Measurements from ENCODE around the gene BPIFB3.

BPIFB3 gene

GRCh38 chr20:33007376-33008335 lies 46.0 kb upstream of the BPIFB3 start, which contains the start of gene BPIFB2:
Gene BPIFB2 (plus strand): TSS chr20:33007704. CDS start chr20:33008575, 871 bp downstream.
- TF ChIP-seq, protein P1, sequence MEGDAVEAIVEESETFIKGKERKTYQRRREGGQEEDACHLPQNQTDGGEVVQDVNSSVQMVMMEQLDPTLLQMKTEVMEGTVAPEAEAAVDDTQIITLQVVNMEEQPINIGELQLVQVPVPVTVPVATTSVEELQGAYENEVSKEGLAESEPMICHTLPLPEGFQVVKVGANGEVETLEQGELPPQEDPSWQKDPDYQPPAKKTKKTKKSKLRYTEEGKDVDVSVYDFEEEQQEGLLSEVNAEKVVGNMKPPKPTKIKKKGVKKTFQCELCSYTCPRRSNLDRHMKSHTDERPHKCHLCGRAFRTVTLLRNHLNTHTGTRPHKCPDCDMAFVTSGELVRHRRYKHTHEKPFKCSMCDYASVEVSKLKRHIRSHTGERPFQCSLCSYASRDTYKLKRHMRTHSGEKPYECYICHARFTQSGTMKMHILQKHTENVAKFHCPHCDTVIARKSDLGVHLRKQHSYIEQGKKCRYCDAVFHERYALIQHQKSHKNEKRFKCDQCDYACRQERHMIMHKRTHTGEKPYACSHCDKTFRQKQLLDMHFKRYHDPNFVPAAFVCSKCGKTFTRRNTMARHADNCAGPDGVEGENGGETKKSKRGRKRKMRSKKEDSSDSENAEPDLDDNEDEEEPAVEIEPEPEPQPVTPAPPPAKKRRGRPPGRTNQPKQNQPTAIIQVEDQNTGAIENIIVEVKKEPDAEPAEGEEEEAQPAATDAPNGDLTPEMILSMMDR (IDR thresholded peaks at IDR 0.05; ENCODE audit: borderline replicate concordance, insufficient read depth, low read depth, low read length): no peak
- no peak within 1 kb of the TSS for H3K4me3 ChIP-seq (ENCODE audit: low read depth, low read length)

GRCh38 chr20:33008336-33009213 lies 45.1 kb upstream of the BPIFB3 start:
- TF ChIP-seq, protein P1 (IDR thresholded peaks at IDR 0.05; ENCODE audit: borderline replicate concordance, insufficient read depth, low read depth, low read length): no peak
- no peak overlapping the region for H3K4me3 ChIP-seq (ENCODE audit: low read depth, low read length)

DNA sequence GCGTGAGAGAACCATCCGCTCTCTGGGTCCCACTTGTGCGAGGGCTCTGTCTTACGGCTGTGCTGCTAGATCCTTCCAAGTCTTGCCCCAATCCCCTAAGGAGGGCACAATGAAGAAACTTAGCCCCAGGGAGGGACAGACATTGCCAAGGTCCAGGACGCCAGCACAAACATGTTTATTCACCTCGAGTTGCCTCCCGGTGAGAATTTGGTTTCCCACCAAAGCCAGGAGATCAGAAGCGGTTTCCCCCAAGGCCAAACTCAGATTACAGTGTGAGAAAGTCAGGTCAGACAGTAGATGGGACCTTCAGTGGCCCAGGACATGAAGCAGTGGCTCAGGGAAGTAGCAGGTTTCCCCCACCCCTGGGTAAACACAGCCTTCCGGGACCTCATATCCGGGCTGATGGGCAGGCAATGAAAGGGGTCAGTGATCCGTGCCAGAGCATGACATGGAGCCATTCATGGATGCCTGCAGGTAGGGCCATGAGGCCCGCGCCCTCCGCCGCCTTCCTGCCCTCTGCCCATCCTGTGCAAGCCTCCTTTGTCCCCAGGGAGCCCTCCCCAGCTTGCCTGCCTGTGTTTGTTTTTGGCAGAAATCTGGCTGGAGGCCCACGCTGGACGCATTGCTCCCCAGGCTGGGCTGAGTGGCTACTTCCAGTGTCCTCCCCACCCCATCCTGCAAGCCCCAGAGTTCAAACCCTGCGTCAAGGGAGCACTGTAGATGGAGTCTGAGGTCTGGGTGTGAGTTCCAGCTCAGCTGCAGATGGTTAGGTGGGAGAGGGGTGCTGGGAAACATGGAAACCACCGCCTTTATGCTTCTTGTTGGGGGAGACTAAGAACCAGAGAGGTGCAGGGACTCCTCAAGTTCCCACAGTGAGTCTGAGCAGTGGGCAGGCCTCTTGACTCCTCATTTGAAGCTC lies 44.2 kb upstream of the BPIFB3 start:
- TF ChIP-seq, protein P1 (IDR thresholded peaks at IDR 0.05; ENCODE audit: borderline replicate concordance, insufficient read depth, low read depth, low read length): no peak

GRCh38 chr20:33010133-33010504 lies 43.6 kb upstream of the BPIFB3 start:
- no peak overlapping the region for H3K4me3 ChIP-seq (ENCODE audit: low read depth, low read length)
- TF ChIP-seq, protein P1 (IDR thresholded peaks at IDR 0.05; ENCODE audit: borderline replicate concordance, insufficient read depth, low read depth, low read length): no peak

More for the DNA sequence above, 44.2 kb upstream of the BPIFB3 start:
- no peak overlapping the region for H3K4me3 ChIP-seq (ENCODE audit: low read depth, low read length)

DNA sequence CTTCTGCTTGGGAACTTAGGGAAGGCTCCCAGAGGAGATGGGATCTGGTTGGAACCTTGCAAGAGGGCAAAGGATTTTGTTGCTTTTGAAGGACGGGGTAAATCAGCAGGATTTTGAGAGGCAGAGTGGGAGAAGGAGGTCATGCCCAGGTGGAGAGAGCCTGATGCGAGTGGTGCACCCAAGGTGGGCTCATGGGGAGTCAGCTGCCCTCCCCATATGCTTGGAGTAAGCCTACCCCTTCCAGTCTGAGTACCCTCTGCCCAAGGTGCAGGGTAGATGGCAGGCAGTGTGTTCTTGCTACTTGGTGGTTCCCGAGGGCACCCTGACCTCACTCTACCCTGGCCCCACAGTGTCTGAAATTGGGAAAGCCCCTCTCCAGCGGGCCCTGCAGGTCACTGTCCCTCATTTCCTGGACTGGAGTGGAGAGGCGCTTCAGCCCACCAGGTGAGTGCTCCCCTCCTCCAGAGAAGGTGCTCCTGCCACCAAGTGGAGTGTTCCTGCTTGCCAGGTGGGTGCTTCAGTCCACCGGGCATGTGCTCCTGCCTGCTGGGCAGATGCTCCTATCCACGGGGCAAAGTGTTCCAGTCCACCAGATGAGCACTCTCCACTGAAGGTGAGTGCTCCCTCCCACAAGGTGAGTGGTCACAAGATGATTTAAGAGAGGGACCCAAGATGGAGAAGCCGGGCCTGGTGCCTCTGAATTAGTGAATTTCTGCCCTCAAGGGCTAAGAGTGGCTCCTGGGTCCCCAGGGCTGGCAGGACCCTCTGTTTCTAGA lies 42.8 kb upstream of the BPIFB3 start:
- TF ChIP-seq, protein P1 (IDR thresholded peaks at IDR 0.05; ENCODE audit: borderline replicate concordance, insufficient read depth, low read depth, low read length): no peak
- H3K4me3 ChIP-seq (ENCODE audit: low read depth, low read length): no peak overlapping the region
